DMS 273 treated with DMSO at 0.1 percent for 48 hours (cell line): ENCODE results near the gene KPNA1.
"Not testable (repeated sequence)": the region's sequence is repeated elsewhere in the genome, so short reads cannot be mapped to it uniquely, and the experiment has no call there.

Experiments
- DNase-seq: peaks from one replicate; lab custom pipeline; 2025; lab: John Stamatoyannopoulos, UW

KPNA1 gene

GRCh38 chr3:122475316-122475715 lies 39.4 kb downstream of the KPNA1 start:
- DNase-seq: no peak

- no peak for DNase-seq
Observed at GRCh38 chr3:122469659-122470058, 45.1 kb downstream of the KPNA1 start.

- no peak for DNase-seq
Observed at GRCh38 chr3:122468896-122469533, 45.7 kb downstream of the KPNA1 start.

- no peak for DNase-seq
Observed at GRCh38 chr3:122466701-122467240, 48.0 kb downstream of the KPNA1 start.

- DNase-seq: no peak
Observed at GRCh38 chr3:122464659-122465058, 50.1 kb downstream of the KPNA1 start.

- no peak for DNase-seq
Observed at GRCh38 chr3:122462406-122462805, 52.3 kb downstream of the KPNA1 start.

GRCh38 chr3:122461806-122462205 lies 52.9 kb downstream of the KPNA1 start:
- no peak for DNase-seq

- no peak for DNase-seq
Observed at GRCh38 chr3:122458992-122459391, 55.7 kb downstream of the KPNA1 start.

- DNase-seq: no peak
Observed at GRCh38 chr3:122457706-122458105, 57.0 kb downstream of the KPNA1 start.

- no peak for DNase-seq
Observed at GRCh38 chr3:122456074-122456473, 58.7 kb downstream of the KPNA1 start.

- no peak for DNase-seq
Observed at GRCh38 chr3:122451371-122451770, 63.4 kb downstream of the KPNA1 start.

GRCh38 chr3:122448218-122448617 lies 66.5 kb downstream of the KPNA1 start:
- DNase-seq: not testable (repeated sequence)

- DNase-seq: not testable (repeated sequence)
Observed at GRCh38 chr3:122444491-122444887, 70.2 kb downstream of the KPNA1 start.

GRCh38 chr3:122443762-122444490 lies 70.8 kb downstream of the KPNA1 start:
- not testable (repeated sequence) for DNase-seq

- no peak for DNase-seq
Observed at GRCh38 chr3:122443090-122443489, 71.6 kb downstream of the KPNA1 start.

- no peak for DNase-seq
Observed at GRCh38 chr3:122435950-122436349, 78.8 kb downstream of the KPNA1 start.

- no peak for DNase-seq
Observed at GRCh38 chr3:122430371-122430770, 84.4 kb downstream of the KPNA1 start.

- no peak for DNase-seq
Observed at GRCh38 chr3:122427857-122428471, 86.8 kb downstream of the KPNA1 start.

GRCh38 chr3:122421836-122422235 lies 92.9 kb downstream of the KPNA1 start:
- no peak for DNase-seq

GRCh38 chr3:122421101-122421500 lies 93.6 kb downstream of the KPNA1 start:
- no peak for DNase-seq

- DNase-seq: no peak
Observed at GRCh38 chr3:122416966-122417365, 97.8 kb downstream of the KPNA1 start.

GRCh38 chr3:122415762-122416654 lies 98.7 kb downstream of the KPNA1 start, which contains the start of gene WDR5B:
TSS of gene WDR5B (minus strand) at chr3:122416062. CDS start at chr3:122415528, 534 bp downstream.
- DNase-seq: no peak
